C1 segment of cervical spinal cord (tissue), 14 donors: ENCODE results near the gene SLC2A10.

ENCODE experiments used
- DNase-seq, 14 donors: peaks; one replicate each; lab custom pipeline; 2025; lab: John Stamatoyannopoulos, UW

SLC2A10 gene

GRCh38 chr20:46682063-46682821, 27.2 kb upstream of the SLC2A10 start:
- DNase-seq = no peak

- no peak for DNase-seq
These were observed 26.3 kb upstream of the SLC2A10 start for GRCh38 chr20:46683011-46683667.

- DNase-seq = no peak
These were observed 25.8 kb upstream of the SLC2A10 start for GRCh38 chr20:46683668-46683938.

GRCh38 chr20:46683939-46684750, 25.3 kb upstream of the SLC2A10 start:
- no peak for DNase-seq

- peak in 1 of 14 donors; percentile 57 for DNase-seq
These were observed 21.0 kb upstream of the SLC2A10 start for GRCh38 chr20:46688151-46689081.

GRCh38 chr20:46689082-46689753, 20.2 kb upstream of the SLC2A10 start, which contains the start of gene TP53RK:
TSS of gene TP53RK (minus strand) at chr20:46689444. CDS start at chr20:46689414, 30 bp downstream.
- peak; percentile 75 to 95 (median 92) for DNase-seq

- no peak for DNase-seq
These were observed 19.7 kb upstream of the SLC2A10 start for GRCh38 chr20:46689754-46690085.

GRCh38 chr20:46690219-46691106, 19.0 kb upstream of the SLC2A10 start:
- DNase-seq = no peak

- no peak for DNase-seq
These were observed 18.3 kb upstream of the SLC2A10 start for GRCh38 chr20:46691196-46691595.

GRCh38 chr20:46694484-46694883, 15.0 kb upstream of the SLC2A10 start:
- DNase-seq = no peak

GRCh38 chr20:46695892-46696291, 13.6 kb upstream of the SLC2A10 start:
- DNase-seq = no peak

GRCh38 chr20:46696791-46697279, 12.6 kb upstream of the SLC2A10 start:
- DNase-seq = no peak

GRCh38 chr20:46698788-46699187, 10.7 kb upstream of the SLC2A10 start:
- DNase-seq = no peak

- DNase-seq = no peak
These were observed 9.6 kb upstream of the SLC2A10 start for GRCh38 chr20:46699651-46700359.

GRCh38 chr20:46700481-46700880, 9.0 kb upstream of the SLC2A10 start:
- DNase-seq = no peak

- no peak for DNase-seq
These were observed 8.4 kb upstream of the SLC2A10 start for GRCh38 chr20:46701057-46701456.

GRCh38 chr20:46701556-46701955, 7.9 kb upstream of the SLC2A10 start:
- no peak for DNase-seq

- DNase-seq = no peak
These were observed 7.5 kb upstream of the SLC2A10 start for GRCh38 chr20:46701986-46702385.
